Adrenal gland (tissue), 5 donors: ENCODE results near the gene CYP24A1.

Source experiments
- CTCF ChIP-seq, 6 experiments: fragments of 450-650 bp in 4 of 6; fragments of 200-600 bp in 2 of 6; sonication (generic) in 1 of 6; IDR thresholded peaks; 1 replicate in 5 of 6; 2 replicates in 1 of 6; pipeline versions ENCODE4 v1.5.1 to v1.8.0; 2016 to 2021; ENCODE audit warnings: antibody characterized with exemption in 6 of 6, mild to moderate bottlenecking in 2 of 6, moderate library complexity in 1 of 6
- POLR2A ChIP-seq, 2 donors: fragments of 450-650 bp; IDR thresholded peaks; one replicate each; pipeline ENCODE4 v1.6.1; 2017; ENCODE audit warnings: antibody characterized with exemption in 2 of 2, mild to moderate bottlenecking in 2 of 2, moderate library complexity in 1 of 2
- donor health status: DM: no; HTN: no; CAD: no.

DNA sequence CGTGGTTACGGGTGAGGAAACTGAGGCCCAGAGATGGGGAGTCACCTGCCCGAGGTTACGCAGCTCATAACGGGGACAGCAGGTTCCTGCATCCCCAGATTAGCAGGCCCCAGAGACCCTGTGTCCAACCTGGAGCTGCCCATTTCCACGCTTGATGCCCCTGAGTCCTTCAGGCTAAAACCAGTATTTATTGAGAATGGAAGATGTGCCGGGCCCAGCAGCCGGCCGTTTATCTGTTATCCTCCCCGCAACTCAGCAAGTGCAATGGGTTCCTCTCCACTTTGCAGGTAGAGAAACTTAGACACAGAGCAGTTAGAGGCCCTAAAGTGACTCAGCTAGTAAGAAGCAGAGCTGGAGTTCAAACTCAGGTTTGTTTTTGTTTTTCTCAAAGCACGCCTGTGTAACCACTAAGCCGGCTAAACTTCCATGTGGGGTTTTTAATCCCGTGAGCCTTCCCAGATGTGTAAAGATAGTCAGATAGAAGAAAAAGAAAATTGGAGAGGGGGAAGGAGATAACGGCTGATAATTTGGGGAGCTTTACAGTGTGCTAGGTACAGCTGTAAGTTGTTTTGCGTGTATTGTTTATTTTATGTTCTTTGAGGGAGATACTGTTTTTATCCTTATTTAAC is 34.9 kb upstream of the CYP24A1 start:
- peak in 1 of 6 experiments; percentile 13 for TF ChIP-seq CTCF (IDR thresholded peaks at IDR 0.05)
- TF ChIP-seq POLR2A (IDR thresholded peaks at IDR 0.05): no peak
